IMR-90 (cell line): ENCODE results near the gene SLC9A2.

Source experiments
- MXI1 ChIP-seq: IDR thresholded peaks from 2 replicates; pipeline ENCODE4 v1.6.1; 2012; ENCODE audit warnings: low read depth, mild to moderate bottlenecking, low read length, moderate library complexity, borderline replicate concordance
- POLR2A ChIP-seq: IDR thresholded peaks from 2 replicates; pipeline ENCODE4 v1.6.1; 2012; ENCODE audit warnings: mild to moderate bottlenecking, low read depth, low read length
- RAD21 ChIP-seq: IDR thresholded peaks from 2 replicates; pipeline ENCODE4 v1.6.1; 2012; ENCODE audit warnings: low read length, improper control_type of control experiment
- SMC3 ChIP-seq: fragments of 150-350 bp; IDR thresholded peaks from 2 replicates; pipeline ENCODE4 v1.6.1; 2016; ENCODE audit warnings: low read depth, mild to moderate bottlenecking, antibody characterized with exemption, low read length, moderate library complexity
- TF ChIP-seq, protein P1 (sequence below): conservative IDR thresholded peaks from 2 replicates; pipeline ENCODE4 v1.5.1; 2012; ENCODE audit warnings: mild to moderate bottlenecking, low read depth, low read length, improper control_type of control experiment
- TF ChIP-seq, protein P2 (sequence below): fragments of 150-350 bp; IDR thresholded peaks from 2 replicates; pipeline ENCODE4 v1.6.1; 2017; ENCODE audit warnings: mild to moderate bottlenecking, antibody characterized with exemption, low read length, low read depth

DNA sequence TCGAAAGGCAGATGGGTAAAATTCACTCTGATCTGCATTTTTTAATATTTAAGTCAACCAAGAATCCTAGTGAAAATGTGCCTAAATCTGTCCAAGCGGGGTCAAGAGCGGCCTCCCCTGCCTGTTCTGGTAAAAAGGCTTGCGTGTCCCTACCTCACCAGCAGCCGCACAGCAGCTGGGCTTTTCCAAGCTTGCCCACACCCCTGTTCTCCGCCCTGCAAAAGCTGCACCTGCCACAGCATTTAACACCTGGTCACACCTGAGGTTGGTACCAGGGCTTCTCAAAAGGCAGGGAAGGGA lies 116.7 kb downstream of the SLC9A2 start:
- TF ChIP-seq, protein P1, sequence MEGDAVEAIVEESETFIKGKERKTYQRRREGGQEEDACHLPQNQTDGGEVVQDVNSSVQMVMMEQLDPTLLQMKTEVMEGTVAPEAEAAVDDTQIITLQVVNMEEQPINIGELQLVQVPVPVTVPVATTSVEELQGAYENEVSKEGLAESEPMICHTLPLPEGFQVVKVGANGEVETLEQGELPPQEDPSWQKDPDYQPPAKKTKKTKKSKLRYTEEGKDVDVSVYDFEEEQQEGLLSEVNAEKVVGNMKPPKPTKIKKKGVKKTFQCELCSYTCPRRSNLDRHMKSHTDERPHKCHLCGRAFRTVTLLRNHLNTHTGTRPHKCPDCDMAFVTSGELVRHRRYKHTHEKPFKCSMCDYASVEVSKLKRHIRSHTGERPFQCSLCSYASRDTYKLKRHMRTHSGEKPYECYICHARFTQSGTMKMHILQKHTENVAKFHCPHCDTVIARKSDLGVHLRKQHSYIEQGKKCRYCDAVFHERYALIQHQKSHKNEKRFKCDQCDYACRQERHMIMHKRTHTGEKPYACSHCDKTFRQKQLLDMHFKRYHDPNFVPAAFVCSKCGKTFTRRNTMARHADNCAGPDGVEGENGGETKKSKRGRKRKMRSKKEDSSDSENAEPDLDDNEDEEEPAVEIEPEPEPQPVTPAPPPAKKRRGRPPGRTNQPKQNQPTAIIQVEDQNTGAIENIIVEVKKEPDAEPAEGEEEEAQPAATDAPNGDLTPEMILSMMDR, result no peak
- TF ChIP-seq MXI1 (no peak), RAD21 (no peak), POLR2A (no peak), SMC3 (no peak)
- TF ChIP-seq, protein P2, sequence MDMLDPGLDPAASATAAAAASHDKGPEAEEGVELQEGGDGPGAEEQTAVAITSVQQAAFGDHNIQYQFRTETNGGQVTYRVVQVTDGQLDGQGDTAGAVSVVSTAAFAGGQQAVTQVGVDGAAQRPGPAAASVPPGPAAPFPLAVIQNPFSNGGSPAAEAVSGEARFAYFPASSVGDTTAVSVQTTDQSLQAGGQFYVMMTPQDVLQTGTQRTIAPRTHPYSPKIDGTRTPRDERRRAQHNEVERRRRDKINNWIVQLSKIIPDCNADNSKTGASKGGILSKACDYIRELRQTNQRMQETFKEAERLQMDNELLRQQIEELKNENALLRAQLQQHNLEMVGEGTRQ, result no peak
